Parathyroid adenoma (tissue), 2 donors: ENCODE data around the gene GABRD.

Experiments
- H2AFZ ChIP-seq: fragments of 300-600 bp; sonication (generic); one replicate; pipeline ENCODE4 v1.7.0; 2017; ENCODE audit warnings: antibody characterized with exemption, mild to moderate bottlenecking
- H3K27ac ChIP-seq: fragments of 300-600 bp; sonication (generic); one replicate; pipeline ENCODE4 v1.7.0; 2017
- H3K27me3 ChIP-seq: fragments of 300-600 bp; sonication (generic); one replicate; pipeline ENCODE4 v1.7.0; 2017; ENCODE audit warnings: low read length; ENCODE audit not compliant: control insufficient read depth, insufficient read depth
- H3K36me3 ChIP-seq: fragments of 300-600 bp; sonication (generic); one replicate; pipeline ENCODE4 v1.7.0; 2017; ENCODE audit warnings: low read length; ENCODE audit not compliant: control insufficient read depth, insufficient read depth
- H3K4me1 ChIP-seq: fragments of 300-600 bp; sonication (generic); one replicate; pipeline ENCODE4 v1.7.0; 2017; ENCODE audit warnings: control low read depth
- H3K4me2 ChIP-seq: fragments of 300-600 bp; sonication (generic); one replicate; pipeline ENCODE4 v1.7.0; 2017; ENCODE audit warnings: low read length
- H3K4me3 ChIP-seq: fragments of 300-600 bp; sonication (generic); one replicate; pipeline ENCODE4 v1.7.0; 2017; ENCODE audit warnings: low read depth, low read length
- H3K79me2 ChIP-seq: fragments of 300-600 bp; sonication (generic); one replicate; pipeline ENCODE4 v1.7.0; 2017; ENCODE audit warnings: control low read depth
- H3K9ac ChIP-seq: fragments of 300-600 bp; sonication (generic); one replicate; pipeline ENCODE4 v1.7.0; 2017; ENCODE audit warnings: mild to moderate bottlenecking
- H3K9me3 ChIP-seq: fragments of 300-600 bp; sonication (generic); one replicate; pipeline ENCODE4 v1.7.0; 2017; ENCODE audit warnings: low read length; ENCODE audit not compliant: control insufficient read depth
- TF ChIP-seq, protein P1 (sequence below): fragments of 300-600 bp; sonication (generic); IDR thresholded peaks from one replicate; pipeline ENCODE4 v1.7.0; 2017; ENCODE audit warnings: antibody characterized with exemption, mild to moderate bottlenecking
- donor health status: primary hyperparathyroidism.

Gene GABRD

DNA sequence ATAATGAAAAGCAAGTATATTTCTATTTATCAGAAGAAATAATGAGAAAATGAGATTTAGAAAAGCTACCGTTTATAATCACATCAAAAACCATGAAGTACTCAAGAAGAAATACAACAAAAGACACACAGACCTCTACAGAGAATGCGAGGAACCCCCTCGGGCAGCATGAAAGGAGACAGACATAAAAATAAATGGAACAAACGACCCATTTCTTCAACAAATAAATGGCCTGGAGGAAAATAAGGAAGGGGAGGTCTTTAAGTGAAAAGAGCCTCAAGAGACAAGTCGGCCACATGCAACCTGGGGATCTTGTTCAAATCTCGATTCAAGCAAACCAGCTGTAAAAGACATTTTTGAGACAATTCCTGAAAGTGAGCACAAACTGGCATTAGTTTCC lies 21.6 kb upstream of the GABRD start:
- Histone ChIP-seq H3K36me3 (no peaks in the 10 kb centered on the region), H3K4me1 (no peaks in the 10 kb centered on the region), H3K9me3 (no peaks in the 10 kb centered on the region), H3K79me2 (no peaks in the 10 kb centered on the region), H3K9ac (no peak overlapping the region), H3K27me3 (no peaks in the 10 kb centered on the region), H3K4me3 (no peak overlapping the region), H2AFZ (no peak overlapping the region), H3K27ac (no peak overlapping the region), H3K4me2 (no peak overlapping the region)
- TF ChIP-seq, protein P1, sequence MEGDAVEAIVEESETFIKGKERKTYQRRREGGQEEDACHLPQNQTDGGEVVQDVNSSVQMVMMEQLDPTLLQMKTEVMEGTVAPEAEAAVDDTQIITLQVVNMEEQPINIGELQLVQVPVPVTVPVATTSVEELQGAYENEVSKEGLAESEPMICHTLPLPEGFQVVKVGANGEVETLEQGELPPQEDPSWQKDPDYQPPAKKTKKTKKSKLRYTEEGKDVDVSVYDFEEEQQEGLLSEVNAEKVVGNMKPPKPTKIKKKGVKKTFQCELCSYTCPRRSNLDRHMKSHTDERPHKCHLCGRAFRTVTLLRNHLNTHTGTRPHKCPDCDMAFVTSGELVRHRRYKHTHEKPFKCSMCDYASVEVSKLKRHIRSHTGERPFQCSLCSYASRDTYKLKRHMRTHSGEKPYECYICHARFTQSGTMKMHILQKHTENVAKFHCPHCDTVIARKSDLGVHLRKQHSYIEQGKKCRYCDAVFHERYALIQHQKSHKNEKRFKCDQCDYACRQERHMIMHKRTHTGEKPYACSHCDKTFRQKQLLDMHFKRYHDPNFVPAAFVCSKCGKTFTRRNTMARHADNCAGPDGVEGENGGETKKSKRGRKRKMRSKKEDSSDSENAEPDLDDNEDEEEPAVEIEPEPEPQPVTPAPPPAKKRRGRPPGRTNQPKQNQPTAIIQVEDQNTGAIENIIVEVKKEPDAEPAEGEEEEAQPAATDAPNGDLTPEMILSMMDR = no peak

DNA sequence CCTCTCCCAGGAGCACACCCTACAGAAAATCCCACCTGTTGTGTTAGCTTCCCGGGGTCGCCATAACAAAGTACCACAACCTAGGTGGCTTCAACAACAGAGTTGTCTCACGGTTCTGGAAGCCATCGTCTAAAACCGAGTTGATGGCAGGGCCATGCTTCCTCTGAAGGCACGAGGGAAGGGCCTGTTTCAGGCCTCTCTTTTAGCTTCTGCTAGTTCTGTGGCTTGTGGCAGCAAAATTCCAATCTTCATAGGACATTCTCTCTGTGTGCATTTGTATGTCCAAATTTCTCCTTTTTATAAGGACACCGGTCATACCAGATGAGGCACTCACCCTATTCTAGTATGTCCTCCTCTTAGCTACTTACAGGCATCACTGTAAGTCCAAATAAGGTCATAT lies 18.7 kb upstream of the GABRD start:
- H3K4me1 ChIP-seq = no peaks in the 10 kb centered on the region
- H2AFZ ChIP-seq = no peak overlapping the region
- no peaks in the 10 kb centered on the region for H3K36me3 ChIP-seq
- no peaks in the 10 kb centered on the region for H3K9me3 ChIP-seq
- H3K27ac ChIP-seq = no peak overlapping the region
- no peak overlapping the region for H3K4me2 ChIP-seq
- no peaks in the 10 kb centered on the region for H3K27me3 ChIP-seq
- TF ChIP-seq, protein P1 = no peak
- no peak overlapping the region for H3K9ac ChIP-seq
- no peak overlapping the region for H3K4me3 ChIP-seq
- H3K79me2 ChIP-seq = no peaks in the 10 kb centered on the region

- Histone ChIP-seq H3K27ac (no peak overlapping the region), H3K9ac (no peak overlapping the region), H3K4me1 (no peaks in the 10 kb centered on the region), H3K36me3 (no peaks in the 10 kb centered on the region), H3K9me3 (no peaks in the 10 kb centered on the region), H3K27me3 (no peaks in the 10 kb centered on the region), H3K4me3 (no peak overlapping the region), H3K79me2 (no peaks in the 10 kb centered on the region), H3K4me2 (no peak overlapping the region), H2AFZ (no peak overlapping the region)
- TF ChIP-seq, protein P1 = no peak
Observed at GRCh38 chr1:2000850-2001249, 18.3 kb upstream of the GABRD start.

- TF ChIP-seq, protein P1 = no peak
- no peaks in the 10 kb centered on the region for H3K27me3 ChIP-seq
- H3K9ac ChIP-seq = no peak overlapping the region
- no peak overlapping the region for H2AFZ ChIP-seq
- H3K4me2 ChIP-seq = no peak overlapping the region
- H3K4me1 ChIP-seq = no peaks in the 10 kb centered on the region
- no peak overlapping the region for H3K27ac ChIP-seq
- H3K4me3 ChIP-seq = no peak overlapping the region
- no peaks in the 10 kb centered on the region for H3K36me3 ChIP-seq
- H3K79me2 ChIP-seq = no peaks in the 10 kb centered on the region
- H3K9me3 ChIP-seq = no peaks in the 10 kb centered on the region
Observed at GRCh38 chr1:2001773-2002411, 17.3 kb upstream of the GABRD start.

DNA sequence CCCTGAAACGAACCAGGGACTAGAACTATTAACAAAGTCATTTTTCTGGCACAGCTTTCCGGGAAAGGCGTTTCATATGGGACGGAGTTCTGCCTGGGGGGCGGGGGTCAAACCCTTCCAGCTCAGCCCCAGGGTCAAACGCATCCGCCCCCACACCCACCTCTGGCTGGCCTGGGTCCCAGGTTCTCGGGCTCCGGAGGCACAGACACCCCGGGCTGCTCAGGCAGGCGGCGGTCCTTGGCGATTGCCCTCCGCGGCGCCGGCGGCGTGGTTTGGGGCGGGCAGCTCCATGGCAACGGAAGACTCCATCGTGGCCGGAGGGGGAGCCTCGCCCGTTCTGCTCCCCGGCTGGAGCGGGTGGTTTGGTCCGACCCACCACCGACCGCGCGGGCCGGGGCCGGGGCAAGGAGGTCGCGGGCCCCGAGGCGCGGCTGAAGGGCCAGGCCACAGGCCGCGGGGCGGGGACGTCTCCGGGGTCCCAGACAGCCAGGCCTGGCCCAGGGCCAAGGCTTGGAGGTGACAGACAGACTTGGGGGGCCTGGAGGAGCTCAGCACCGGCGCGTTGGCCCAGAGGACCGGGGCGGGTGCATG lies 15.5 kb upstream of the GABRD start, which contains the start of gene CFAP74:
Gene CFAP74 (minus strand): TSS at position 246 of the 591 bp plus-strand sequence. CDS start 12,830 bp downstream, outside the sequence.
- no peaks in the 10 kb centered on the region for H3K4me1 ChIP-seq
- H3K79me2 ChIP-seq = no peaks in the 10 kb centered on the region
- no peaks in the 10 kb centered on the region for H3K27me3 ChIP-seq
- H2AFZ ChIP-seq = no peak within 1 kb of the TSS
- H3K27ac ChIP-seq = no peak within 1 kb of the TSS
- TF ChIP-seq, protein P1 = no peak
- H3K4me2 ChIP-seq = no peak within 1 kb of the TSS
- no peak within 1 kb of the TSS for H3K4me3 ChIP-seq
- no peaks in the 10 kb centered on the region for H3K9me3 ChIP-seq
- H3K9ac ChIP-seq = no peak within 1 kb of the TSS
- H3K36me3 ChIP-seq = no peaks in the 10 kb centered on the region
